Measurements from ENCODE around the gene IFNAR1. TPM values are rescaled to one million over a fixed set of nuclear protein-coding genes. Genes with fewer than 3 reads are reported as not detected.

The IFNAR1 gene
- total RNA-seq, 1 donor from 2014 or later: 20.4 TPM

DNA sequence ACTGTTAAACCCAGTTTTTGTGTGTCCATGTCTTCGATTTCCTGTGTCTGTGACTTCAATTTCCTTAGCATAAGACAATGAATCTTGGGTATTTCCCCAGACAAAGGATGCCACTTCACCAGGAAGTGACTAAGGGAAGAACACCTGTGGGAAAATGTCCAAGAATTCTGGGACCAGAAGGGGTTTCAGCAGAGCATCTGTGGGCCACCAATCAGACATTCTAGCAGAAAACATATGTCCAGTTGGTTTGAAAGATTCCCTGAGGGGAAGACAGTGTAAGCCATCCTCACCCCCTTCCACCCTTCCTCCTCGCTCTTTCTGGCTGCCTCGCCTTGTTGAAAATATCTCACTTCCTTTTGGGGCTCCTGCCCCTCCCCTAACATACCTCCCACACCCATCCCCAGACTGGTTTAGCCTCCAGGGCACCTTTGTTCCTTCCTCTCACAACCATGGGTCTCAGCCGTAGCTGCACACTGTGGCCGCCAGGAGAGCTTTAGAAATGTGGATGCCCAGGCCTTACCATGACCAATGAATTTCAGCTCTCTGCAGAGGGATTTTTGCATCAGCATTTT, 25.5 kb upstream of the IFNAR1 start:
- H3K4me3 ChIP-seq: no peak overlapping the region
- H3K36me3 ChIP-seq: peaks cover 0 to 7% of the 10 kb centered on the region in 2 donors
- TF ChIP-seq POLR2A (IDR thresholded peaks at IDR 0.05): no peak
- TF ChIP-seq POLR2AphosphoS5 (IDR thresholded peaks at IDR 0.05; ENCODE audit: insufficient read depth in 1 of 2, low read depth in 1 of 2): no peak
- TF ChIP-seq, protein P1, sequence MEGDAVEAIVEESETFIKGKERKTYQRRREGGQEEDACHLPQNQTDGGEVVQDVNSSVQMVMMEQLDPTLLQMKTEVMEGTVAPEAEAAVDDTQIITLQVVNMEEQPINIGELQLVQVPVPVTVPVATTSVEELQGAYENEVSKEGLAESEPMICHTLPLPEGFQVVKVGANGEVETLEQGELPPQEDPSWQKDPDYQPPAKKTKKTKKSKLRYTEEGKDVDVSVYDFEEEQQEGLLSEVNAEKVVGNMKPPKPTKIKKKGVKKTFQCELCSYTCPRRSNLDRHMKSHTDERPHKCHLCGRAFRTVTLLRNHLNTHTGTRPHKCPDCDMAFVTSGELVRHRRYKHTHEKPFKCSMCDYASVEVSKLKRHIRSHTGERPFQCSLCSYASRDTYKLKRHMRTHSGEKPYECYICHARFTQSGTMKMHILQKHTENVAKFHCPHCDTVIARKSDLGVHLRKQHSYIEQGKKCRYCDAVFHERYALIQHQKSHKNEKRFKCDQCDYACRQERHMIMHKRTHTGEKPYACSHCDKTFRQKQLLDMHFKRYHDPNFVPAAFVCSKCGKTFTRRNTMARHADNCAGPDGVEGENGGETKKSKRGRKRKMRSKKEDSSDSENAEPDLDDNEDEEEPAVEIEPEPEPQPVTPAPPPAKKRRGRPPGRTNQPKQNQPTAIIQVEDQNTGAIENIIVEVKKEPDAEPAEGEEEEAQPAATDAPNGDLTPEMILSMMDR (IDR thresholded peaks at IDR 0.05): no peak
- intact Hi-C loops (cut with DNase I): no loop called here
- no peaks in the 10 kb centered on the region for H3K27me3 ChIP-seq
- H3K4me1 ChIP-seq: peaks cover 16% of the 10 kb centered on the region
- H3K9me3 ChIP-seq: no peaks in the 10 kb centered on the region
- DNase-seq (ENCODE audit: extremely low spot score in 2 of 2): no peak
- H3K27ac ChIP-seq: no peak overlapping the region

DNA sequence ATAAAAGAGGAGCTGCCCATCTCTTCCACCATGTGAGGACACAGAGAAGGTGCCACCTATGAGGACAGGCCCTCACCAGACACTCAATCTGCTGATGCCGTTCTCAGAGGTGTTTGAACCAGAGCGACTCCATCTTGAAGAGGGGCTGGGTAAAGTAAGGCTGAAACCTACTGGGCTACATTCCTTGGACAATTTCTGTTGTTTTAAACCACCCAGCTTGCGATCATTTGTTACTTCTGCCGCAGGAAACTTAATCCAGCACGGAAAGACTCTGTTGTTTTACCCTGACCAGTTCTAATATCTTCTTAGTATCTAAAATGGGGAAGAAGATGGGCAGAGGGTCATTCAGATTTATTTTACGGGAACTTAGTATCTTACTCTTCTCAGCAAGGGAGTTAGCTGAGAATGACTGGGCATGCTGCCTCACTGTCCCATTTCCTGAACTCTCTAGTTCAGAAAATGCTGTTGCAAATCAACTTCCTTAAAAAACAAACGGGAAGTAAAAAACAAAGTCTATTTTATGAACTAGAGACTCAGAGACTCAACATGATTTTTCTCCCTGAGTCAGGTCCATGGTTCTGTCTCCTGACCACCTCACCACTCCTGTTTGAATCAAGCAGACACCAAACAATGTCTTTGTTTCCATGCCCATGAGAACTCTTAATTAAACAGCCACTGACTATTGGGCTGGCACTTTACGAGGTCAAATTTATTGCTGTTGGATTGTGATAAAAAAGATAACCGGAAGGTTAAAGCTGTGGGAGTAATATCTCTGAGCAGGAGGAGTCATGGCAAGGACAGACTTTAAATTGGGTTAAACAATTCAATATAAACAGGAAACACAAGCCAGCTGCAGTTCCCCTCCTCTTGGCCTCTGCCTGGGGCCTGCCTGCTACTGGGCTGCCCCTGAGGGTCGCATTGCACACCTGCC, 23.8 kb upstream of the IFNAR1 start:
- Histone ChIP-seq H3K4me1 (peaks cover 16% of the 10 kb centered on the region), H3K27me3 (no peaks in the 10 kb centered on the region), H3K4me3 (no peak overlapping the region), H3K27ac (peak overlapping the region; percentile 50), H3K36me3 (peaks cover 0 to 7% of the 10 kb centered on the region in 2 donors), H3K9me3 (no peaks in the 10 kb centered on the region)
- no peak for DNase-seq (ENCODE audit: extremely low spot score in 2 of 2)
- intact Hi-C loops (cut with DNase I): no loop called here
- TF ChIP-seq POLR2A (IDR thresholded peaks at IDR 0.05): no peak
- TF ChIP-seq, protein P1 (IDR thresholded peaks at IDR 0.05): no peak
- TF ChIP-seq POLR2AphosphoS5 (IDR thresholded peaks at IDR 0.05; ENCODE audit: insufficient read depth in 1 of 2, low read depth in 1 of 2): no peak

DNA sequence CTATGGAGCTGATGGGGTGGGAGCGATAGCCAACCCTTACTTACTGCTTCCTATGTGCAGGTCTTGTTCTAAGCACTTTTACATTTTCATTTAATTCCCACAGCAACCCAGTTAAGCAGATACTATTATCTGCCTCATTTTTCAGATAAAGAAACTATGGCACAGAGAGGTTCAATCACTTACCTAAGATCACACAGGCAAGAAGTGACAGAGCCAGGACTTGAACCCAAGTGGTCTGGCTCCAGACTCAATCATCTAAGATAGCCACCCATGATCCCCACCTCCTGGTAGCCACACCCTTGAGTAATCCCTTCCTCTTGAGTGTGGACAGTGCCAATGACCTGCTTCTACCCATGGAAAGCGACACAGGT, 23.2 kb upstream of the IFNAR1 start:
- H3K36me3 ChIP-seq: peaks cover 0 to under 1% of the 10 kb centered on the region in 2 donors
- TF ChIP-seq, protein P1 (IDR thresholded peaks at IDR 0.05): no peak
- TF ChIP-seq POLR2AphosphoS5 (IDR thresholded peaks at IDR 0.05; ENCODE audit: insufficient read depth in 1 of 2, low read depth in 1 of 2): no peak
- no peak for TF ChIP-seq POLR2A (IDR thresholded peaks at IDR 0.05)
- peaks cover 16% of the 10 kb centered on the region for H3K4me1 ChIP-seq
- intact Hi-C loops (cut with DNase I): no loop called here
- H3K27me3 ChIP-seq: no peaks in the 10 kb centered on the region
- no peak for DNase-seq (ENCODE audit: extremely low spot score in 2 of 2)
- no peaks in the 10 kb centered on the region for H3K9me3 ChIP-seq
- peak overlapping the region; percentile 50 for H3K27ac ChIP-seq
- no peak overlapping the region for H3K4me3 ChIP-seq

DNA sequence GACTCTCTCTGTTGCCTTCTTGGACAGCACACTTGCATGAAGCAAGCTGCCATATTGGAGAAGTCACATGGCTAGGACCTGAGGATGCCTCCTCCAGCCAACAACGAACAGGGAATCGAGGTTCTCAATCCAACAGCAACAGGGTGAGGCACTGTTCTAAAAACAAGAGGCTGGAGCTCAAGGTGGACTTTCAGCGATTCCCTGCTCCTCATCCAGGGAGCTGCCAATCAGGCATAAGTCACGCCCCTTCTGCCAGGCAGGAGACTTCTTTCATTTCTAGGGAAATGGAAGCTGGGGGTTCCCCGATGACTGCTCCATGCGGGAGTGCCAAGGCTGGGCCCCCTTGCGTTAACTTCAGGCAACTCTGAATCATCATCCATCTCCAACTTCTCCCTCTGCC, 22.7 kb upstream of the IFNAR1 start:
- intact Hi-C loops (cut with DNase I): no loop called here
- H3K36me3 ChIP-seq: no peaks in the 10 kb centered on the region
- H3K27me3 ChIP-seq: no peaks in the 10 kb centered on the region
- no peaks in the 10 kb centered on the region for H3K9me3 ChIP-seq
- no peak overlapping the region for H3K27ac ChIP-seq
- peaks cover 16% of the 10 kb centered on the region for H3K4me1 ChIP-seq
- TF ChIP-seq POLR2AphosphoS5 (IDR thresholded peaks at IDR 0.05; ENCODE audit: insufficient read depth in 1 of 2, low read depth in 1 of 2) (no peak), POLR2A (IDR thresholded peaks at IDR 0.05) (no peak)
- TF ChIP-seq, protein P1 (IDR thresholded peaks at IDR 0.05): no peak
- no peak overlapping the region for H3K4me3 ChIP-seq
- DNase-seq (ENCODE audit: extremely low spot score in 2 of 2): no peak

DNA sequence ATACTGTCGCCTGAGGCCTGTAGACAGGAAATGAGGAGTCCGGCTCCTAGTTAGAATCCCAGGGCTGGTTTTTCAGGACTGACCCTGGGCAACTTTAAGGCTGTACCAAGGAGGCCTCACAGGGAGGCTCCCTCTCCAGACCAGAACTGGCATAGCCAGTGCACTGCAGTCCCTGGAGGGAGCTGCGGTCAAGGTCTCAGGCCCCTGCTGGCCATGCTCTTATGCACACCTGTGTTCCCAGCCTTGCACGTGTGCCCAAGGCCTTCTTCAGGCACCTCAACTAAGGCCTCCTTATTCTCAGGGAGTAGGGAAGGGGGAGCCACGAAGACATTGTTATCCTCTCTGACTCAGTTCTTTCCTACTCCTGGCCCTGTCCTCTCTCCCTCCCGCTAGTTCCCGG, 22.0 kb upstream of the IFNAR1 start:
- no peaks in the 10 kb centered on the region for H3K9me3 ChIP-seq
- H3K36me3 ChIP-seq: no peaks in the 10 kb centered on the region
- no peak overlapping the region for H3K27ac ChIP-seq
- DNase-seq (ENCODE audit: extremely low spot score in 2 of 2): no peak
- TF ChIP-seq, protein P1 (IDR thresholded peaks at IDR 0.05): no peak
- TF ChIP-seq POLR2A (IDR thresholded peaks at IDR 0.05): no peak
- no peak for TF ChIP-seq POLR2AphosphoS5 (IDR thresholded peaks at IDR 0.05; ENCODE audit: insufficient read depth in 1 of 2, low read depth in 1 of 2)
- intact Hi-C loops (cut with DNase I): no loop called here
- H3K27me3 ChIP-seq: no peaks in the 10 kb centered on the region
- peaks cover 16% of the 10 kb centered on the region for H3K4me1 ChIP-seq
- H3K4me3 ChIP-seq: no peak overlapping the region
